Activated CD8-positive, alpha-beta memory T cell treated with anti-CD3 and anti-CD28 coated beads for 4 hours (primary cell): ENCODE results near the gene RD3L.
"Not testable (repeated sequence)": the region's sequence is repeated elsewhere in the genome, so short reads cannot be mapped to it uniquely, and the experiment has no call there.

Experiments
- DNase-seq, 2 donors: peaks; one replicate each; pipeline ENCODE4 v3.0.0-alpha.2; 2020; ENCODE audit warnings: low read depth in 2 of 2

The RD3L gene

GRCh38 chr14:103928011-103928890, 14.1 kb downstream of the RD3L start, which contains the start of gene TDRD9:
TDRD9 (plus strand) TSS chr14:103928456; CDS start chr14:103928510, 54 bp downstream.
- DNase-seq, result no peak

- DNase-seq, result no peak
Observed at GRCh38 chr14:103927566-103927965, 14.8 kb downstream of the RD3L start.

GRCh38 chr14:103925316-103925715, 17.0 kb downstream of the RD3L start:
- DNase-seq, result no peak

GRCh38 chr14:103923863-103924262, 18.5 kb downstream of the RD3L start:
- DNase-seq, result no peak

- not testable (repeated sequence) for DNase-seq
Observed at GRCh38 chr14:103921855-103922200, 20.5 kb downstream of the RD3L start.

GRCh38 chr14:103920981-103921854, 21.1 kb downstream of the RD3L start:
- DNase-seq, result peak; percentile 86 to 89

GRCh38 chr14:103916636-103917262, 25.6 kb downstream of the RD3L start:
- no peak for DNase-seq

GRCh38 chr14:103915616-103916015, 26.7 kb downstream of the RD3L start:
- DNase-seq, result no peak

- DNase-seq, result no peak
Observed at GRCh38 chr14:103910984-103911383, 31.3 kb downstream of the RD3L start.

GRCh38 chr14:103910262-103910935, 31.9 kb downstream of the RD3L start:
- peak; percentile 50 to 52 for DNase-seq

GRCh38 chr14:103909531-103910261, 32.6 kb downstream of the RD3L start:
- no peak for DNase-seq

GRCh38 chr14:103908580-103908979, 33.7 kb downstream of the RD3L start:
- peak in 1 of 2 donors; percentile 5 for DNase-seq

GRCh38 chr14:103905842-103906456, 36.4 kb downstream of the RD3L start:
- no peak for DNase-seq

GRCh38 chr14:103904493-103905107, 37.7 kb downstream of the RD3L start:
- DNase-seq, result no peak

- DNase-seq, result no peak
Observed at GRCh38 chr14:103899833-103900232, 42.5 kb downstream of the RD3L start.

- no peak for DNase-seq
Observed at GRCh38 chr14:103899316-103899715, 43.0 kb downstream of the RD3L start.

- DNase-seq, result no peak
Observed at GRCh38 chr14:103898711-103899110, 43.6 kb downstream of the RD3L start.

GRCh38 chr14:103898204-103898603, 44.1 kb downstream of the RD3L start:
- no peak for DNase-seq

- DNase-seq, result no peak
Observed at GRCh38 chr14:103897075-103897947, 45.0 kb downstream of the RD3L start.
